H1 (cell line): ENCODE data around the gene PRKAG3. TPM values are rescaled to one million over a fixed set of nuclear protein-coding genes. Genes with fewer than 3 reads are reported as not detected.

ENCODE experiments used
- CTCF ChIA-PET: fragments of 300-600 bp; sonication (Branson Sonifier 250); formaldehyde crosslinking; loops from one replicate; lab custom pipeline; 2021; ENCODE audit not compliant: partially characterized antibody; lab: Charles Lee
- POLR2A ChIA-PET: fragments of 300-600 bp; sonication (Branson Sonifier 250); formaldehyde crosslinking; loops from one replicate; lab custom pipeline; 2021; ENCODE audit warnings: inconsistent platforms; ENCODE audit not compliant: partially characterized antibody; lab: Charles Lee
- DNase-seq, 2 experiments: peaks; one replicate each; pipeline versions ENCODE4 v3.0.0 to v3.0.0-alpha.2; 2010 to 2022; ENCODE audit warnings: low spot score in 2 of 2, low read depth in 1 of 2, mixed read lengths in 1 of 2
- FAIRE-seq: peaks from 2 replicates; lab custom pipeline; 2011; peaks lifted over from hg19 to GRCh38; lab: Jason Lieb, UNC
- H2AFZ ChIP-seq: 2 replicates; pipeline ENCODE4 v1.8.1; 2012; ENCODE audit warnings: low read length, inconsistent platforms
- H2AK5ac ChIP-seq: 2 replicates; pipeline ENCODE4 v1.6.1; 2013; ENCODE audit warnings: low read depth, low read length
- H2BK120ac ChIP-seq: replicated peaks from 2 replicates; pipeline ENCODE3; 2013; ENCODE audit warnings: low read depth, low read length, inconsistent platforms
- H2BK12ac ChIP-seq: 2 replicates; pipeline ENCODE4 v1.6.1; 2013; ENCODE audit warnings: low read depth, low read length
- H2BK15ac ChIP-seq: 2 replicates; pipeline ENCODE4 v1.6.1; 2013; ENCODE audit warnings: low read length
- H2BK20ac ChIP-seq: 2 replicates; pipeline ENCODE4 v1.6.1; 2013; ENCODE audit warnings: low read length
- H2BK5ac ChIP-seq: 2 replicates; pipeline ENCODE4 v1.6.1; 2013; ENCODE audit warnings: low read depth, low read length
- H3K14ac ChIP-seq: 2 replicates; pipeline ENCODE4 v1.6.1; 2013; ENCODE audit warnings: inconsistent platforms; ENCODE audit not compliant: insufficient read length
- H3K18ac ChIP-seq: 2 replicates; pipeline ENCODE4 v1.6.1; 2013; ENCODE audit warnings: low read length; ENCODE audit errors: extremely low read depth
- H3K23ac ChIP-seq: 2 replicates; pipeline ENCODE4 v1.6.1; 2013; ENCODE audit warnings: inconsistent platforms; ENCODE audit not compliant: insufficient read length
- H3K23me2 ChIP-seq: 2 replicates; pipeline ENCODE4 v1.6.1; 2013; ENCODE audit warnings: low read depth, low read length
- H3K27ac ChIP-seq: 2 replicates; pipeline ENCODE4 v1.6.1; 2011; ENCODE audit warnings: low read depth, low read length, inconsistent platforms
- H3K27me3 ChIP-seq, 4 experiments: replicated peaks in 1 of 4; 1 replicate in 1 of 4; 2 replicates in 3 of 4; pipeline versions ENCODE4 v1.6.1 to v1.8.1; 2011 to 2013; ENCODE audit warnings: low read length in 3 of 4, mild to moderate bottlenecking in 3 of 4, inconsistent platforms in 2 of 4, mixed read lengths in 2 of 4, moderate library complexity in 1 of 4; ENCODE audit not compliant: control insufficient read depth in 3 of 4, insufficient read depth in 3 of 4; ENCODE audit errors: extremely low read depth in 1 of 4
- H3K36me3 ChIP-seq, 4 experiments: 2 replicates each; pipeline versions ENCODE4 v1.6.1 to v1.8.1; 2011 to 2013; ENCODE audit warnings: mild to moderate bottlenecking in 4 of 4, low read length in 3 of 4, moderate library complexity in 2 of 4, control low read depth in 1 of 4, inconsistent platforms in 1 of 4; ENCODE audit not compliant: insufficient read depth in 4 of 4, control insufficient read depth in 2 of 4
- H3K4ac ChIP-seq: replicated peaks from 2 replicates; pipeline ENCODE3; 2013; ENCODE audit warnings: low read length, low read depth, mixed read lengths, inconsistent platforms; ENCODE audit not compliant: insufficient read length
- H3K4me1 ChIP-seq, 4 experiments: replicated peaks in 1 of 4; 1 replicate in 1 of 4; 2 replicates in 3 of 4; pipeline versions ENCODE4 v1.6.1 to v1.8.1; 2011 to 2013; ENCODE audit warnings: low read length in 3 of 4, inconsistent platforms in 2 of 4, mixed read lengths in 1 of 4; ENCODE audit not compliant: insufficient read depth in 4 of 4, control insufficient read depth in 3 of 4
- H3K4me2 ChIP-seq, 2 experiments: 2 replicates each; pipeline versions ENCODE4 v1.6.1 to v1.8.1; 2011 to 2013; ENCODE audit warnings: low read depth in 2 of 2, low read length in 2 of 2, control low read depth in 1 of 2, inconsistent platforms in 1 of 2, mild to moderate bottlenecking in 1 of 2; ENCODE audit not compliant: insufficient read depth in 1 of 2
- H3K4me3 ChIP-seq, 4 experiments: fragments of 200-600, 300-600 bp in 1 of 4; sonication (generic), shearing (Covaris generic), sonication (Bioruptor Twin) in 1 of 4; 2 replicates each; pipeline versions ENCODE4 v1.5.1 to v1.8.1; 2011 to 2016; ENCODE audit warnings: low read length in 4 of 4, low read depth in 3 of 4, control low read depth in 2 of 4, inconsistent platforms in 2 of 4, mild to moderate bottlenecking in 2 of 4, mixed read lengths in 1 of 4, moderate library complexity in 1 of 4; ENCODE audit not compliant: insufficient read depth in 2 of 4; ENCODE audit errors: extremely low read depth in 1 of 4
- H3K56ac ChIP-seq: replicated peaks from 2 replicates; pipeline ENCODE3; 2013; ENCODE audit warnings: low read depth, mild to moderate bottlenecking, mixed read lengths, low read length, inconsistent platforms; ENCODE audit not compliant: insufficient read length
- H3K79me1 ChIP-seq: 2 replicates; pipeline ENCODE4 v1.6.1; 2013; ENCODE audit warnings: low read depth, low read length, control low read depth
- H3K79me2 ChIP-seq, 2 experiments: 2 replicates each; pipeline versions ENCODE4 v1.6.1 to v1.8.1; 2012 to 2013; ENCODE audit warnings: low read length in 2 of 2, mild to moderate bottlenecking in 2 of 2, inconsistent platforms in 1 of 2; ENCODE audit not compliant: insufficient read depth in 2 of 2, control insufficient read depth in 1 of 2
- H3K9ac ChIP-seq, 4 experiments: replicated peaks in 1 of 4; 1 replicate in 1 of 4; 2 replicates in 3 of 4; pipeline versions ENCODE4 v1.6.1 to v1.8.1; 2011 to 2013; ENCODE audit warnings: low read depth in 3 of 4, low read length in 3 of 4, control low read depth in 2 of 4, mild to moderate bottlenecking in 2 of 4, moderate library complexity in 2 of 4, inconsistent platforms in 1 of 4; ENCODE audit errors: extremely low read depth in 1 of 4
- H3K9me3 ChIP-seq, 2 experiments: 2 replicates each; pipeline versions ENCODE4 v1.6.1 to v1.8.1; 2012 to 2013; ENCODE audit warnings: mild to moderate bottlenecking in 2 of 2, moderate library complexity in 2 of 2, control low read depth in 1 of 2, inconsistent platforms in 1 of 2, low read depth in 1 of 2, low read length in 1 of 2, mixed read lengths in 1 of 2; ENCODE audit not compliant: insufficient read depth in 2 of 2
- H4K20me1 ChIP-seq, 2 experiments: replicated peaks in 1 of 2; 2 replicates each; pipeline versions ENCODE3 to v1.8.1; 2011 to 2013; ENCODE audit warnings: inconsistent platforms in 2 of 2, low read length in 2 of 2, mild to moderate bottlenecking in 1 of 2; ENCODE audit not compliant: insufficient read depth in 2 of 2, control insufficient read depth in 1 of 2
- H4K5ac ChIP-seq: 2 replicates; pipeline ENCODE4 v1.6.1; 2013; ENCODE audit warnings: low read length, low read depth, mixed read lengths, inconsistent platforms; ENCODE audit not compliant: insufficient read length
- H4K8ac ChIP-seq: 2 replicates; pipeline ENCODE4 v1.8.0; 2013; ENCODE audit warnings: mild to moderate bottlenecking, moderate library complexity, low read length, inconsistent platforms; ENCODE audit not compliant: insufficient read depth; ENCODE audit errors: extremely low read depth
- H4K91ac ChIP-seq: replicated peaks from 2 replicates; pipeline ENCODE3; 2013; ENCODE audit warnings: low read length, mixed read lengths, inconsistent platforms; ENCODE audit not compliant: insufficient read length
- BACH1 ChIP-seq: IDR thresholded peaks from 2 replicates; pipeline ENCODE4 v1.6.1; 2012; ENCODE audit warnings: low read length, improper control_type of control experiment
- CEBPB ChIP-seq: IDR thresholded peaks from 2 replicates; pipeline ENCODE4 v1.6.1; 2012; ENCODE audit warnings: low read depth, low read length
- EZH2 ChIP-seq: fragments of 200-600 bp; sonication (generic); IDR thresholded peaks from 2 replicates; pipeline ENCODE4 v1.7.1; 2012; ENCODE audit warnings: low read depth, mild to moderate bottlenecking, moderate library complexity, low read length, inconsistent platforms; ENCODE audit not compliant: severe bottlenecking
- RBBP5 ChIP-seq: IDR thresholded peaks from 2 replicates; pipeline ENCODE4 v1.7.1; 2012; ENCODE audit warnings: low read depth, mild to moderate bottlenecking, inconsistent platforms, low read length, moderate library complexity, borderline replicate concordance
- WGBS, 2 experiments: shearing (Covaris generic) in 1 of 2; methylation state at CpG; one replicate each; pipeline versions ENCODE4 v1.1.6 to v1.1.7; 2013 to 2015; ENCODE audit warnings: low lambda C conversion rate in 2 of 2, mixed read lengths in 2 of 2, inconsistent platforms in 1 of 2, low coverage in 1 of 2, missing lambda C conversion rate in 1 of 2; ENCODE audit not compliant: insufficient replicate concordance in 2 of 2, insufficient coverage in 1 of 2, insufficient read length in 1 of 2; ENCODE audit errors: extremely low coverage in 1 of 2, missing lambda C conversion rate in 1 of 2; 5-methylcytosine and 5-hydroxymethylcytosine counted together
- polyA plus RNA-seq, 7 experiments: library from polyadenylated mRNA; depleted of rRNA in 3 of 7; stranded (reverse) in 5 of 7; unstranded in 2 of 7; fragments of >200 nt in 5 of 7; fragments of 200-250 nt in 2 of 7; gene quantifications; 1 replicate in 5 of 7; 2 replicates in 1 of 7; 4 replicates in 1 of 7; pipeline versions ENCODE4 v1.2.1 to v1.2.3, GENCODE V29; 2011 to 2013; ENCODE audit warnings: missing spikeins in 2 of 7, mixed read lengths in 2 of 7
- total RNA-seq: library from RNA; stranded (reverse); fragmentation: NEBNext Ultra II Directional; extraction: Animal tissue kit (Norgen Biotek cat#: 25700); gene quantifications from 2 replicates; pipeline ENCODE4 v1.2.1, GENCODE V29; 2021

The PRKAG3 gene
- total and polyA plus RNA-seq, 2 of the 8 experiments (the other 6 are each of a cell fraction or from before 2014, with no cell fraction given): not detected

- Histone ChIP-seq H3K23ac (no peak overlapping the region), H3K9ac (peak overlapping the region in 3 of 4 experiments; percentile 38 to 46 (median 42); a peak in 2 of 7 replicates), H3K18ac (no peak overlapping the region), H3K4me1 (peaks cover 0 to 2% (median under 1%) of the 10 kb centered on the region in 4 experiments; a peak in 1 of 7 replicates), H3K4me3 (peak overlapping the region; percentile 58 to 79 (median 68)), H4K8ac (peak overlapping the region; percentile 80; the same call in 1 of the 2 replicates), H3K14ac (no peak overlapping the region), H3K27me3 (peaks cover 4 to 33% (median 25%) of the 10 kb centered on the region in 4 experiments), H4K20me1 (peaks cover 0 to 3% of the 10 kb centered on the region in 2 experiments), H3K4me2 (peak overlapping the region; percentile 84 to 97), H3K27ac (no peak overlapping the region), H2BK120ac (no peak overlapping the region), H3K4ac (no peak overlapping the region), H3K79me2 (no peaks in the 10 kb centered on the region), H2BK20ac (no peak overlapping the region), H3K23me2 (peaks cover 8% of the 10 kb centered on the region), H2BK5ac (no peak overlapping the region), H3K9me3 (no peaks in the 10 kb centered on the region), H2BK15ac (no peak overlapping the region), H4K5ac (no peak overlapping the region), H3K79me1 (no peaks in the 10 kb centered on the region), H3K36me3 (no peaks in the 10 kb centered on the region), H3K56ac (no peak overlapping the region), H2AK5ac (no peak overlapping the region), H2BK12ac (no peak overlapping the region), H4K91ac (no peak overlapping the region), H2AFZ (peak overlapping the region; percentile 22; the same call in 1 of the 2 replicates)
- no peak for FAIRE-seq
- ChIA-PET POLR2A (interaction anchor here (1.6 to 3.5 kb wide), 2 partner anchors 14 to 39 kb away, joined by 5 to 10 read pairs; no protein-coding TSS in a partner anchor), CTCF (interaction anchor here (0.9 to 2.2 kb wide), 6 partner anchors 10 to 328 kb away, joined by 3 to 9 read pairs (median 4); no protein-coding TSS in a partner anchor)
- 18% methylated on average over 6 of the region's 6 CpGs; no CpG with 5 or more reads in 1 of the 2 experiments for WGBS, 2 experiments
- DNase-seq: no peak
- TF ChIP-seq EZH2: peak; percentile 16
- no peak for TF ChIP-seq BACH1
- no peak for TF ChIP-seq CEBPB
- no peak for TF ChIP-seq RBBP5
Observed at GRCh38 chr2:218782528-218782844, 49.1 kb downstream of the PRKAG3 start.
